ENCODE measurements around the gene TEX9. TPM values are rescaled to one million over a fixed set of nuclear protein-coding genes. Genes with fewer than 3 reads are reported as not detected.

TEX9 gene
- total RNA-seq, 1 donor: 12.7 TPM

DNA sequence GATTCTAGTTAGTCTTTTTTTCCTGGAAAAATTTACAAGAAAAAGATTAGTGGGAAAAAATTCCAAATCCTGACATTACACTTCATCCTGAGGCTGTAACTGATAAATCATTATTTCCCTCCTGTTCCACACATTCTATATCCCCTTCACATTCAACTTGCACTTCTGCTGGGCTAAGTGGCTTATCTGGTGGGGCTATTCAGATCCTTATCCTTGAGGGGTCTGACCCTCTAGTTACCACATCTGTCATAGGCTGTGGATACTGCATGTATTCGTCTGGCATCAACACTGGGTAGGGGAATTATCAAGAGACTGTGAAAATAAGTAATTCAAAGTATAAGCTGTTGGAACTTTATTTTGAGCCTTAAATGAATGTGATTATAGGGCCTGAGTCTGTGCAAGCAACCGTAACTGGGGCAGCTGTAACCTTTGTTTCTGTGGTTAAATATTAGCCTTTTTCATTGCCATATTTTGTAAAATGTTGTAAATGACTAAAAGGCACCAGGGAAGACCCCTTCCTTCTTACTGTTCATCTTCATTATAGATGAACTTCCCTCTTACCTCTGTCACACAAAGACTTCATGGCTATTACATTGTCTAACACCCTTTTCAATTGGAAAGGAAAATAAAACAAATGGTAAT lies 28.0 kb upstream of the TEX9 start:
- H3K4me2 ChIP-seq (ENCODE audit: insufficient read depth, low read length): no peak overlapping the region
- H4K20me1 ChIP-seq (ENCODE audit: insufficient read depth, low read length): no peaks in the 10 kb centered on the region
- H3K4me1 ChIP-seq (ENCODE audit: insufficient read depth, low read length): no peaks in the 10 kb centered on the region
- TF ChIP-seq, protein P1, sequence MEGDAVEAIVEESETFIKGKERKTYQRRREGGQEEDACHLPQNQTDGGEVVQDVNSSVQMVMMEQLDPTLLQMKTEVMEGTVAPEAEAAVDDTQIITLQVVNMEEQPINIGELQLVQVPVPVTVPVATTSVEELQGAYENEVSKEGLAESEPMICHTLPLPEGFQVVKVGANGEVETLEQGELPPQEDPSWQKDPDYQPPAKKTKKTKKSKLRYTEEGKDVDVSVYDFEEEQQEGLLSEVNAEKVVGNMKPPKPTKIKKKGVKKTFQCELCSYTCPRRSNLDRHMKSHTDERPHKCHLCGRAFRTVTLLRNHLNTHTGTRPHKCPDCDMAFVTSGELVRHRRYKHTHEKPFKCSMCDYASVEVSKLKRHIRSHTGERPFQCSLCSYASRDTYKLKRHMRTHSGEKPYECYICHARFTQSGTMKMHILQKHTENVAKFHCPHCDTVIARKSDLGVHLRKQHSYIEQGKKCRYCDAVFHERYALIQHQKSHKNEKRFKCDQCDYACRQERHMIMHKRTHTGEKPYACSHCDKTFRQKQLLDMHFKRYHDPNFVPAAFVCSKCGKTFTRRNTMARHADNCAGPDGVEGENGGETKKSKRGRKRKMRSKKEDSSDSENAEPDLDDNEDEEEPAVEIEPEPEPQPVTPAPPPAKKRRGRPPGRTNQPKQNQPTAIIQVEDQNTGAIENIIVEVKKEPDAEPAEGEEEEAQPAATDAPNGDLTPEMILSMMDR (IDR thresholded peaks at IDR 0.05; ENCODE audit: extremely low read depth, low read depth, low read length): no peak
- H3K27ac ChIP-seq (ENCODE audit: low read depth, low read length): no peak overlapping the region
- no peak overlapping the region for H3K4me3 ChIP-seq (ENCODE audit: insufficient read depth, low read length)
- no peaks in the 10 kb centered on the region for H3K27me3 ChIP-seq (ENCODE audit: insufficient read depth, low read length)
- H3K79me2 ChIP-seq (ENCODE audit: insufficient read depth, low read length): no peaks in the 10 kb centered on the region
- no peak for DNase-seq (ENCODE audit: insufficient read length, low spot score, missing footprints)
- H2AFZ ChIP-seq (ENCODE audit: low read length): no peak overlapping the region
- no peaks in the 10 kb centered on the region for H3K36me3 ChIP-seq (ENCODE audit: insufficient read depth, low read length)
- H3K9me3 ChIP-seq (ENCODE audit: low read depth, low read length): no peaks in the 10 kb centered on the region

DNA sequence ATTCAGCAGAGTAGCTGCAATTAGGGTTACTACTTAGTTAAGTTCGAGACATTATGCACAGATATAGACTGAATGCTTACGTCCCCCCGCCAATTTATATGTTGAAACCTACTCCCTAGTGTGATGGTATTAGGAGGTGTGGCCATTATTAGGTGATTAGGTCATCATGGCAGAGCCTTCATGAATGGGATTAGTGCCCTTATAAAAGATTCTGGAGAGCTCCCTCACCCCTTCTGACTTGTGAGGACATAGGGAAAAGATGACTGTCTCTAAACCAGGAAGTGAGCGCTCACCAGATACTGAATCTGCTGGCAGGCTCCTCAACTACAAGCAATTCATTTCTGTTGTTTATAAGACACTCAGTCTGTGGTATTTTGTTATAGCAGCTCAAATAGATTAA lies 25.6 kb upstream of the TEX9 start:
- H2AFZ ChIP-seq (ENCODE audit: low read length): no peak overlapping the region
- TF ChIP-seq, protein P1 (IDR thresholded peaks at IDR 0.05; ENCODE audit: extremely low read depth, low read depth, low read length): no peak
- no peaks in the 10 kb centered on the region for H3K27me3 ChIP-seq (ENCODE audit: insufficient read depth, low read length)
- DNase-seq (ENCODE audit: insufficient read length, low spot score, missing footprints): no peak
- H3K36me3 ChIP-seq (ENCODE audit: insufficient read depth, low read length): no peaks in the 10 kb centered on the region
- no peaks in the 10 kb centered on the region for H4K20me1 ChIP-seq (ENCODE audit: insufficient read depth, low read length)
- H3K27ac ChIP-seq (ENCODE audit: low read depth, low read length): no peak overlapping the region
- H3K4me2 ChIP-seq (ENCODE audit: insufficient read depth, low read length): no peak overlapping the region
- no peaks in the 10 kb centered on the region for H3K4me1 ChIP-seq (ENCODE audit: insufficient read depth, low read length)
- H3K4me3 ChIP-seq (ENCODE audit: insufficient read depth, low read length): no peak overlapping the region
- H3K79me2 ChIP-seq (ENCODE audit: insufficient read depth, low read length): no peaks in the 10 kb centered on the region
- peaks cover 2% of the 10 kb centered on the region for H3K9me3 ChIP-seq (ENCODE audit: low read depth, low read length)

DNA sequence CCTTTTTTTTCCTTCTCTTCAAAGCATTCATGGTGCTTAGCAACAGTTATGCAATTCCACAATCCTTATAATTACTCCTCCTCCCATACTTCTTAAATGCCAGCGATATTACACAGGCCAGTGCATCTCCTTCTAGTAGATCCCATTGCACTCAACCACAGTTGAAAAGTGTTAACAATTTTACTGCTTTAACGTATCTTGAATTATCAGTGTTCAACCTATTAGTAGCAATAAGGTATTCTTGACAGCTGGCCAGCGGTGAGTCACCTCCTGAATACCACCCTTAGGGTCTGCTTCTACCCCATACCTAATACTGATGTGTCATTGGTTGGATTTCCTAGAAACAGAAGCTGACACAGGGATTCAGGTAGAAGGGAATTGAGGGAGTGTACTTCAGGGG lies 24.0 kb upstream of the TEX9 start:
- Histone ChIP-seq H3K27me3 (ENCODE audit: insufficient read depth, low read length) (no peaks in the 10 kb centered on the region), H2AFZ (ENCODE audit: low read length) (no peak overlapping the region), H3K4me1 (ENCODE audit: insufficient read depth, low read length) (no peaks in the 10 kb centered on the region), H3K4me2 (ENCODE audit: insufficient read depth, low read length) (no peak overlapping the region), H3K9me3 (ENCODE audit: low read depth, low read length) (peaks cover 2% of the 10 kb centered on the region), H3K27ac (ENCODE audit: low read depth, low read length) (no peak overlapping the region), H3K36me3 (ENCODE audit: insufficient read depth, low read length) (no peaks in the 10 kb centered on the region), H3K4me3 (ENCODE audit: insufficient read depth, low read length) (no peak overlapping the region), H4K20me1 (ENCODE audit: insufficient read depth, low read length) (no peaks in the 10 kb centered on the region), H3K79me2 (ENCODE audit: insufficient read depth, low read length) (no peaks in the 10 kb centered on the region)
- TF ChIP-seq, protein P1 (IDR thresholded peaks at IDR 0.05; ENCODE audit: extremely low read depth, low read depth, low read length): no peak
- no peak for DNase-seq (ENCODE audit: insufficient read length, low spot score, missing footprints)

DNA sequence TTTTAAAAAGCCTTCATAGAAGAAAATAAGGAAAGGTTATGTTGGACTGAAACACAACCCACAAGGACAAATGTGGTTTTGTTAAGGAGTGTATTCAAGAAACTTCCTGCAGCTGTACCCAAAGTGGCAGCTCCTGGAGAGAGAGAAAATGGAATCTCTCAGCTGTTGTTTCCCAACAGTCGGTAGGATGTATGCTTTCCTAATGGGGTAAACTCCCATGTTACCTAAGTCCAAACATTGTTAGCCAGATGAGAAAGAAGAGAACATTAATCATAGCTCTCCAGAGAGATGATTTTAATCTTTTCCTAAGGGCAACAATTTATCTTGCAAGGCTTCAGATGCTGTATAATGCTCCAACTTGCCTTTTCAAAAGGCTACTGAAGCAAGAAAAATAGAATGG lies 22.6 kb upstream of the TEX9 start:
- peaks cover 2% of the 10 kb centered on the region for H3K9me3 ChIP-seq (ENCODE audit: low read depth, low read length)
- H3K4me2 ChIP-seq (ENCODE audit: insufficient read depth, low read length): no peak overlapping the region
- H3K79me2 ChIP-seq (ENCODE audit: insufficient read depth, low read length): no peaks in the 10 kb centered on the region
- H2AFZ ChIP-seq (ENCODE audit: low read length): peak overlapping the region; percentile 30
- H4K20me1 ChIP-seq (ENCODE audit: insufficient read depth, low read length): no peaks in the 10 kb centered on the region
- H3K27ac ChIP-seq (ENCODE audit: low read depth, low read length): no peak overlapping the region
- TF ChIP-seq, protein P1 (IDR thresholded peaks at IDR 0.05; ENCODE audit: extremely low read depth, low read depth, low read length): no peak
- no peak overlapping the region for H3K4me3 ChIP-seq (ENCODE audit: insufficient read depth, low read length)
- H3K4me1 ChIP-seq (ENCODE audit: insufficient read depth, low read length): no peaks in the 10 kb centered on the region
- no peak for DNase-seq (ENCODE audit: insufficient read length, low spot score, missing footprints)
- H3K27me3 ChIP-seq (ENCODE audit: insufficient read depth, low read length): no peaks in the 10 kb centered on the region
- H3K36me3 ChIP-seq (ENCODE audit: insufficient read depth, low read length): no peaks in the 10 kb centered on the region
